Hair follicle dermal papilla cell (primary cell): ENCODE results near the gene ICAM4. TPM values are rescaled to one million over a fixed set of nuclear protein-coding genes. Genes with fewer than 3 reads are reported as not detected.

Experiments used
- small RNA-seq: library from RNA; depleted of rRNA; stranded (forward); fragments of <200 nt; gene quantifications from one replicate; pipeline ENCODE3, GENCODE V24; 2012
- total RNA-seq: library from RNA; depleted of rRNA; stranded (reverse); fragments of >200 nt; gene quantifications from 2 replicates; pipeline ENCODE4 v1.2.3, GENCODE V29; 2012

ICAM4 gene, protein sequence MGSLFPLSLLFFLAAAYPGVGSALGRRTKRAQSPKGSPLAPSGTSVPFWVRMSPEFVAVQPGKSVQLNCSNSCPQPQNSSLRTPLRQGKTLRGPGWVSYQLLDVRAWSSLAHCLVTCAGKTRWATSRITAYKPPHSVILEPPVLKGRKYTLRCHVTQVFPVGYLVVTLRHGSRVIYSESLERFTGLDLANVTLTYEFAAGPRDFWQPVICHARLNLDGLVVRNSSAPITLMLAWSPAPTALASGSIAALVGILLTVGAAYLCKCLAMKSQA
- 0.24 and 0.32 TPM in 2 replicates for total RNA-seq

DNA sequence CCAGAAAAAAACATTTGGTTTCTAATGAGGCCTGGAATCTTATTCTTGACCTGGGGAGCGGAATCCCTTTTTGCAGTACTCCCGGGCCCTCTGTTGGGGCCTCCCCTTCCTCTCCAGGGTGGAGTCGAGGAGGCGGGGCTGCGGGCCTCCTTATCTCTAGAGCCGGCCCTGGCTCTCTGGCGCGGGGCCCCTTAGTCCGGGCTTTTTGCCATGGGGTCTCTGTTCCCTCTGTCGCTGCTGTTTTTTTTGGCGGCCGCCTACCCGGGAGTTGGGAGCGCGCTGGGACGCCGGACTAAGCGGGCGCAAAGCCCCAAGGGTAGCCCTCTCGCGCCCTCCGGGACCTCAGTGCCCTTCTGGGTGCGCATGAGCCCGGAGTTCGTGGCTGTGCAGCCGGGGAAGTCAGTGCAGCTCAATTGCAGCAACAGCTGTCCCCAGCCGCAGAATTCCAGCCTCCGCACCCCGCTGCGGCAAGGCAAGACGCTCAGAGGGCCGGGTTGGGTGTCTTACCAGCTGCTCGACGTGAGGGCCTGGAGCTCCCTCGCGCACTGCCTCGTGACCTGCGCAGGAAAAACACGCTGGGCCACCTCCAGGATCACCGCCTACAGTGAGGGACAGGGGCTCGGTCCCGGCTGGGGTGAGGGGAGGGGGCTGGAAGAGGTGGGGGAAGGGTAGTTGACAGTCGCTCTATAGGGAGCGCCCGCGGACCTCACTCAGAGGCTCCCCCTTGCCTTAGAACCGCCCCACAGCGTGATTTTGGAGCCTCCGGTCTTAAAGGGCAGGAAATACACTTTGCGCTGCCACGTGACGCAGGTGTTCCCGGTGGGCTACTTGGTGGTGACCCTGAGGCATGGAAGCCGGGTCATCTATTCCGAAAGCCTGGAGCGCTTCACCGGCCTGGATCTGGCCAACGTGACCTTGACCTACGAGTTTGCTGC lies at the start of gene ICAM4:
ICAM4 (plus strand) TSS at position 153 of the 935 bp plus-strand sequence; CDS start at position 211, 58 bp downstream.

DNA sequence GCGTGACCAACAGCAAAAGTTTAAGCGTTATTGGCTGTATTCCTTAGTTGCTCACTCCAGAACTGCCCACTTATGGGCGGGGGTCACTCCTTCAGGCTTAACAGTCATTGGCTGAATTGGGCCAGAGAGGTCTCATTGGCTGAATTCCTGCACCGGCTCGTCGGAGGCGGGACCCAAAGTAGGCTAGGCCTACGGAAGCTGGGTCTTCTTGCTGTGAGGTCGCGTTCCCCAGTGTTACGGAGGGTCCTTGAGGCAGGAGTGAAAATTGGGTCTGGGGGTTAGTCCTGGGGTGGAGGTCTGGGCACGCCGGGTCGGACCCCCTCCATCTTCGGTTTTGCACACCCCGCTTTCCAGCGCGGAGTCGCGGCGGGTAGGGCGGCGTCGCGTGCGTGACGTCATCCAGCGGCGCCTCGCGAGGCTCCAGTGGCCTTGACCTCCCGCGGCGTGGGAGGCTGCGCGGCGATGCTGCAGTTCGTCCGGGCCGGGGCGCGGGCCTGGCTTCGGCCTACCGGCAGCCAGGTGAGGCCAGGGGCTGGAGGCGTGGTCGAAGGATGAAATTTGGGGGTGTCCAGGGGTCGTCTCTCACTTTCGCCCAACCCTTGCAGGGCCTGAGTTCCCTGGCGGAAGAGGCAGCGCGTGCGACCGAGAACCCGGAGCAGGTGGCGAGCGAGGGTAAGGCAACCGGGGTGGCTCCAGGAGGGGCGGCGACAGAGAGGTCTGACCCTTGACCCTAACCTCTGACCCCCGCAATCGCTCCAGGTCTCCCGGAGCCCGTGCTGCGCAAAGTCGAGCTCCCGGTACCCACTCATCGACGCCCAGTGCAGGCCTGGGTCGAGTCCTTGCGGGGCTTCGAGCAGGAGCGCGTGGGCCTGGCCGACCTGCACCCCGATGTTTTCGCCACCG lies 34.7 kb upstream of the ICAM4 start, which contains the start of gene MRPL4:
MRPL4 (plus strand) TSS at position 423 of the 903 bp plus-strand sequence; CDS start at position 463, 40 bp downstream.

GRCh38 chr19:10270616-10271394 lies 15.9 kb upstream of the ICAM4 start, which contains the start of gene ICAM1:
Gene ICAM1 (plus strand): TSS chr19:10271120. CDS start chr19:10271160, 40 bp downstream.

GRCh38 chr19:10289836-10290356 lies 3.1 kb downstream of the ICAM4 start, which contains the start of gene ICAM5:
Gene ICAM5 (plus strand): TSS chr19:10289952. CDS start chr19:10290044, 92 bp downstream.

DNA sequence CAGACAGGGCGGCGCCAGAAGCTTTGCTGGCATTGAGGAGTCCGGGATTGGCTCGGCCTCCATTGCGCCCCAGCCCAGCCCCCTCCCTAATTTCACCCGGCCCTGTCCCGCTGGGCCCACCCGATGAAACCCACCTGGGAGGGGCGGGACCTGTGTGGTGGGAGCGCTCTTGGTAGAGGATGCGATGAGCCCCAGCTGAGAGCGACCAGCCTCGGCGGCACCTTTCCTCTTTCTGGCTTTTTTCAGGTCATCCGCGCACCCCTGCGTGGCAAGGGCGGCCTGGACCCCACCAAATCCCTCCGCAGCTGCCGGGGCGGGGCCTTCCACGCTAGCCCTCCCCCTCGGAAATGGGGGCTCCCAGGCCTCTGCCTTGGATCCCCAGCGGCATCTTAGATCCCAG lies 22.7 kb downstream of the ICAM4 start, which contains the start of gene ZGLP1:
ZGLP1 (minus strand) TSS at position 393 of the 400 bp plus-strand sequence.

GRCh38 chr19:10315335-10316214 lies 28.8 kb downstream of the ICAM4 start, which contains the start of gene FDX2:
Gene FDX2 (minus strand): TSS chr19:10316015. CDS start chr19:10315996, 19 bp downstream.

GRCh38 chr19:10332965-10333757 lies 46.4 kb downstream of the ICAM4 start, which contains the start of gene RAVER1:
Gene RAVER1 (minus strand): TSS chr19:10333529. CDS start chr19:10333507, 22 bp downstream.

Small RNAs within 50 kb of the gene (small RNA-seq; reads per million reads assigned to genes)
- not detected for gene AC011511.1
- not detected for gene AC011511.4

Other genes starting within 250 kb of the ICAM4 start
- 36.5 and 36.8 TPM in 2 replicates for gene SHFL, start 200.6 kb upstream of the ICAM4 start, total RNA-seq
- gene ANGPTL6, start 184.3 kb upstream of the ICAM4 start, total RNA-seq = not detected in 2 replicates
- 33.8 and 38.9 TPM in 2 replicates for gene PPAN, start 180.6 kb upstream of the ICAM4 start, total RNA-seq
- 3.8 and 3.9 TPM in 2 replicates for gene P2RY11, start 175.3 kb upstream of the ICAM4 start, total RNA-seq
- 213 and 274 TPM in 2 replicates for gene EIF3G, start 167.1 kb upstream of the ICAM4 start, total RNA-seq
- 28.9 and 36.7 TPM in 2 replicates for gene DNMT1, start 92.0 kb upstream of the ICAM4 start, total RNA-seq
- 32.9 and 33.5 TPM in 2 replicates for gene S1PR2, start 55.6 kb upstream of the ICAM4 start, total RNA-seq
- gene MRPL4, start 34.7 kb upstream of the ICAM4 start, total RNA-seq = 45.6 and 59.9 TPM in 2 replicates
- 9.2 and 25.2 TPM in 2 replicates for gene ICAM1, start 15.8 kb upstream of the ICAM4 start, total RNA-seq
- 1.5 TPM in 1 of 2 replicates, not detected in the other for gene ICAM5, start 3.0 kb downstream of the ICAM4 start, total RNA-seq
- 0.81 and 1.8 TPM in 2 replicates for gene ZGLP1, start 22.9 kb downstream of the ICAM4 start, total RNA-seq
- gene FDX2, start 29.1 kb downstream of the ICAM4 start, total RNA-seq = 14.1 and 16.0 TPM in 2 replicates
- gene RAVER1, start 46.6 kb downstream of the ICAM4 start, total RNA-seq = 12.0 and 14.6 TPM in 2 replicates
- gene ICAM3, start 52.7 kb downstream of the ICAM4 start, total RNA-seq = 1.3 and 2.6 TPM in 2 replicates
- 50.0 and 77.2 TPM in 2 replicates for gene TYK2, start 93.6 kb downstream of the ICAM4 start, total RNA-seq
- gene CDC37, start 116.6 kb downstream of the ICAM4 start, total RNA-seq = 114 and 132 TPM in 2 replicates
- gene PDE4A, start 133.6 kb downstream of the ICAM4 start, total RNA-seq = 7.4 and 8.6 TPM in 2 replicates
- 68.0 and 79.0 TPM in 2 replicates for gene KEAP1, start 216.4 kb downstream of the ICAM4 start, total RNA-seq
- gene S1PR5, start 230.5 kb downstream of the ICAM4 start, total RNA-seq = not detected in 2 replicates